Measurements from ENCODE around the gene C1S.
"Not testable (repeated sequence)": the region's sequence is repeated elsewhere in the genome, so short reads cannot be mapped to it uniquely, and the experiment has no call there.

Gene C1S

GRCh38 chr12:7060353-7060954, at the start of gene C1S:
TSS of gene C1S (plus strand) at chr12:7060718. CDS start at chr12:7061913, 1,195 bp downstream.
- no peak for DNase-seq

- not testable (repeated sequence) for DNase-seq
Measured at GRCh38 chr12:7011398-7011797, 49.1 kb upstream of the C1S start.

- DNase-seq: no peak
Measured at GRCh38 chr12:7012024-7012607, 48.4 kb upstream of the C1S start.

GRCh38 chr12:7013101-7013500, 47.4 kb upstream of the C1S start:
- no peak for DNase-seq

GRCh38 chr12:7015555-7016370, 44.8 kb upstream of the C1S start:
- DNase-seq: no peak

GRCh38 chr12:7016958-7017571, 43.5 kb upstream of the C1S start:
- no peak for DNase-seq

GRCh38 chr12:7017870-7018349, 42.6 kb upstream of the C1S start:
- DNase-seq: no peak

GRCh38 chr12:7018350-7019042, 42.0 kb upstream of the C1S start, which contains the start of gene LPCAT3:
TSS of gene LPCAT3 (minus strand) at chr12:7018476. CDS start at chr12:7018424, 52 bp downstream.
- peak; percentile 96 to 97 for DNase-seq

GRCh38 chr12:7019043-7019569, 41.4 kb upstream of the C1S start:
- DNase-seq: no peak

GRCh38 chr12:7021956-7022355, 38.6 kb upstream of the C1S start:
- DNase-seq: no peak

GRCh38 chr12:7023114-7023513, 37.4 kb upstream of the C1S start:
- DNase-seq: no peak

GRCh38 chr12:7026854-7027253, 33.7 kb upstream of the C1S start:
- DNase-seq: no peak

GRCh38 chr12:7031306-7031705, 29.2 kb upstream of the C1S start:
- DNase-seq: no peak

- no peak for DNase-seq
Measured at GRCh38 chr12:7032990-7033389, 27.5 kb upstream of the C1S start.

- no peak for DNase-seq
Measured at GRCh38 chr12:7034464-7034863, 26.1 kb upstream of the C1S start.

- DNase-seq: no peak
Measured at GRCh38 chr12:7035463-7035862, 25.1 kb upstream of the C1S start.

GRCh38 chr12:7037411-7037810, 23.1 kb upstream of the C1S start:
- not testable (repeated sequence) for DNase-seq

GRCh38 chr12:7038591-7038990, 21.9 kb upstream of the C1S start:
- no peak for DNase-seq

GRCh38 chr12:7039403-7039802, 21.1 kb upstream of the C1S start:
- no peak for DNase-seq

- no peak for DNase-seq
Measured at GRCh38 chr12:7042842-7043241, 17.7 kb upstream of the C1S start.

- no peak for DNase-seq
Measured at GRCh38 chr12:7045913-7046312, 14.6 kb upstream of the C1S start.

GRCh38 chr12:7046383-7047105, 14.0 kb upstream of the C1S start:
- DNase-seq: no peak
